ENCODE results near the gene NDC1.

NDC1 gene

GRCh38 chr1:53729456-53730223, 108.5 kb downstream of the NDC1 start:
- DNase-seq, result no peak

GRCh38 chr1:53728702-53729455, 109.2 kb downstream of the NDC1 start:
- DNase-seq, result no peak

GRCh38 chr1:53728196-53728595, 109.9 kb downstream of the NDC1 start:
- no peak for DNase-seq

- DNase-seq, result no peak
Observed at GRCh38 chr1:53727461-53728092, 110.5 kb downstream of the NDC1 start.

GRCh38 chr1:53726009-53726600, 112.0 kb downstream of the NDC1 start:
- DNase-seq, result no peak

- no peak for DNase-seq
Observed at GRCh38 chr1:53725238-53725689, 112.8 kb downstream of the NDC1 start.

GRCh38 chr1:53722025-53722424, 116.1 kb downstream of the NDC1 start:
- DNase-seq, result no peak

GRCh38 chr1:53721088-53721487, 117.0 kb downstream of the NDC1 start:
- DNase-seq, result no peak

- no peak for DNase-seq
Observed at GRCh38 chr1:53719469-53719868, 118.6 kb downstream of the NDC1 start.

GRCh38 chr1:53718443-53718842, 119.7 kb downstream of the NDC1 start:
- no peak for DNase-seq

GRCh38 chr1:53717025-53717804, 120.9 kb downstream of the NDC1 start:
- no peak for DNase-seq

- DNase-seq, result no peak
Observed at GRCh38 chr1:53716150-53716549, 121.9 kb downstream of the NDC1 start.

- DNase-seq, result peak; percentile 14
Observed at GRCh38 chr1:53715478-53715877, 122.6 kb downstream of the NDC1 start.

Data from activated CD4-positive, alpha-beta T cell treated with anti-CD3 and anti-CD28 coated beads, Interleukin-10, Interleukin-2, amounts not matched to agents 100 ng/mL and 50 ng/mL, durations not matched to agents 16 hours and 8 hours (primary cell).